Tibial artery (tissue), 4 donors: ENCODE results near the gene HUNK.

Source experiments
- DNase-seq, 2 donors: peaks; one replicate each; pipeline ENCODE4 v3.0.0-alpha.2; 2019
- H3K27ac ChIP-seq, 2 donors: fragments of 200-600 bp; sonication (generic) in 1 of 2; 1 replicate in 1 of 2; 2 replicates in 1 of 2; pipeline ENCODE4 v1.5.1; 2018 to 2019; ENCODE audit warnings: mild to moderate bottlenecking in 1 of 2
- H3K27me3 ChIP-seq, 2 donors: fragments of 200-600 bp; sonication (generic) in 1 of 2; one replicate each; pipeline versions ENCODE4 v1.5.1 to v1.6.0; 2016 to 2019
- H3K36me3 ChIP-seq, 3 donors: fragments of 200-600 bp; sonication (generic) in 2 of 3; one replicate each; pipeline ENCODE4 v1.5.1; 2016 to 2019; ENCODE audit warnings: mild to moderate bottlenecking in 2 of 3
- H3K4me1 ChIP-seq, 4 donors: fragments of 200-600 bp; sonication (generic) in 2 of 4; 1 replicate in 3 of 4; 2 replicates in 1 of 4; pipeline ENCODE4 v1.5.1; 2016 to 2019
- H3K4me3 ChIP-seq, 2 donors: fragments of 200-600 bp; sonication (generic) in 1 of 2; 1 replicate in 1 of 2; 2 replicates in 1 of 2; pipeline ENCODE4 v1.5.1; 2018 to 2019; ENCODE audit warnings: mild to moderate bottlenecking in 2 of 2
- H3K9me3 ChIP-seq, 3 donors: fragments of 200-600 bp; sonication (generic) in 1 of 3; one replicate each; pipeline ENCODE4 v1.5.1; 2016 to 2019
- intact Hi-C: fragments of 100-400 bp; cut with DNase I; formaldehyde crosslinking; loops from one replicate; pipeline ENCODE4 v1.15.0; 2023; ENCODE audit warnings: low total_unique reads
- TF ChIP-seq, protein P1 (sequence below), 2 experiments: fragments of 200-600 bp in 1 of 2; fragments of 450-650 bp in 1 of 2; IDR thresholded peaks; one replicate each; pipeline ENCODE4 v1.5.1; 2017 to 2019; ENCODE audit warnings: antibody characterized with exemption in 2 of 2, mild to moderate bottlenecking in 1 of 2, moderate library complexity in 1 of 2

Gene HUNK

DNA sequence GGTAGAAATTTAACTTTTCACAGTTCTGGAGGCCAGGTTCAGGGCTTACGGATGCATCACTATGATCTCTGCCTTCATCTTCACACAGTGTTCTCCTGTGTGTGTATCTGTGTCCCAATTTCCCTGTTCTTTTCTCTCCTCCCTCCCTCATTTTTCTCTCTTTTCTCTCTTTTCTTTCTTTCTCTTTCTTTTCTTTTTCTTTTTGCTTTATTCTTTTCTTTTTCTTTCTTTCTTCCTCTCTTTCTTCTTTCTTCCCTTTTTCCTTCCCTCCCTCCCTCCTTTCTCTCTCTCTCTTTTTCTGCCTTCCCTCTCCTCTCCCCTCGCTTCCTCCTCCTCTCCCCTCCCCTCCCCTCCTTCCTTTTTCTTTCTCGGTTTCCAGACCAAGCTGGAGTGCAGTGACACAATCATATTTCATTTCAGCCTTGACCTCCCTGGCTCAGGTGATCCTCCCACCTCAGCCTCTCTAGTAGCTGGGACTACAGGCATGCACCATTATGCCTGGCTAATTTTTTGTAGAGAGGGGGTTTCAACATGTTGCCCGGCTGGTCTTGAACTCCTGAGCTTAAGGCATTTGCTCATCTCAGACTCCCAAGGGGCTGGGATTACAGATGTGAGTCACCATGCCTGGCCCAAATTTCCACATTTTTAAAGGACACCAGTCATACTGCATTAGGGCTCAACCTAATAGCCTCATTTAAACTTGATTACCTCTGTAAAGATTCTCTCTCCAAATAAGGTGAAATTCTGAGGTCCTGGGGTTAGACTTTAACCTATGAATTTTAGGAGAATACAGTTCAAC is 115.9 kb downstream of the HUNK start:
- no peaks in the 10 kb centered on the region for H3K36me3 ChIP-seq
- peak in 1 of 2 donors; percentile 25 for DNase-seq
- intact Hi-C loops: no loop called here
- no peaks in the 10 kb centered on the region for H3K9me3 ChIP-seq
- H3K27me3 ChIP-seq: peaks cover 0 to 3% of the 10 kb centered on the region in 2 donors
- H3K4me1 ChIP-seq: no peaks in the 10 kb centered on the region
- TF ChIP-seq, protein P1, sequence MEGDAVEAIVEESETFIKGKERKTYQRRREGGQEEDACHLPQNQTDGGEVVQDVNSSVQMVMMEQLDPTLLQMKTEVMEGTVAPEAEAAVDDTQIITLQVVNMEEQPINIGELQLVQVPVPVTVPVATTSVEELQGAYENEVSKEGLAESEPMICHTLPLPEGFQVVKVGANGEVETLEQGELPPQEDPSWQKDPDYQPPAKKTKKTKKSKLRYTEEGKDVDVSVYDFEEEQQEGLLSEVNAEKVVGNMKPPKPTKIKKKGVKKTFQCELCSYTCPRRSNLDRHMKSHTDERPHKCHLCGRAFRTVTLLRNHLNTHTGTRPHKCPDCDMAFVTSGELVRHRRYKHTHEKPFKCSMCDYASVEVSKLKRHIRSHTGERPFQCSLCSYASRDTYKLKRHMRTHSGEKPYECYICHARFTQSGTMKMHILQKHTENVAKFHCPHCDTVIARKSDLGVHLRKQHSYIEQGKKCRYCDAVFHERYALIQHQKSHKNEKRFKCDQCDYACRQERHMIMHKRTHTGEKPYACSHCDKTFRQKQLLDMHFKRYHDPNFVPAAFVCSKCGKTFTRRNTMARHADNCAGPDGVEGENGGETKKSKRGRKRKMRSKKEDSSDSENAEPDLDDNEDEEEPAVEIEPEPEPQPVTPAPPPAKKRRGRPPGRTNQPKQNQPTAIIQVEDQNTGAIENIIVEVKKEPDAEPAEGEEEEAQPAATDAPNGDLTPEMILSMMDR (IDR thresholded peaks at IDR 0.05): no peak
- H3K4me3 ChIP-seq: no peak overlapping the region
- no peak overlapping the region for H3K27ac ChIP-seq

DNA sequence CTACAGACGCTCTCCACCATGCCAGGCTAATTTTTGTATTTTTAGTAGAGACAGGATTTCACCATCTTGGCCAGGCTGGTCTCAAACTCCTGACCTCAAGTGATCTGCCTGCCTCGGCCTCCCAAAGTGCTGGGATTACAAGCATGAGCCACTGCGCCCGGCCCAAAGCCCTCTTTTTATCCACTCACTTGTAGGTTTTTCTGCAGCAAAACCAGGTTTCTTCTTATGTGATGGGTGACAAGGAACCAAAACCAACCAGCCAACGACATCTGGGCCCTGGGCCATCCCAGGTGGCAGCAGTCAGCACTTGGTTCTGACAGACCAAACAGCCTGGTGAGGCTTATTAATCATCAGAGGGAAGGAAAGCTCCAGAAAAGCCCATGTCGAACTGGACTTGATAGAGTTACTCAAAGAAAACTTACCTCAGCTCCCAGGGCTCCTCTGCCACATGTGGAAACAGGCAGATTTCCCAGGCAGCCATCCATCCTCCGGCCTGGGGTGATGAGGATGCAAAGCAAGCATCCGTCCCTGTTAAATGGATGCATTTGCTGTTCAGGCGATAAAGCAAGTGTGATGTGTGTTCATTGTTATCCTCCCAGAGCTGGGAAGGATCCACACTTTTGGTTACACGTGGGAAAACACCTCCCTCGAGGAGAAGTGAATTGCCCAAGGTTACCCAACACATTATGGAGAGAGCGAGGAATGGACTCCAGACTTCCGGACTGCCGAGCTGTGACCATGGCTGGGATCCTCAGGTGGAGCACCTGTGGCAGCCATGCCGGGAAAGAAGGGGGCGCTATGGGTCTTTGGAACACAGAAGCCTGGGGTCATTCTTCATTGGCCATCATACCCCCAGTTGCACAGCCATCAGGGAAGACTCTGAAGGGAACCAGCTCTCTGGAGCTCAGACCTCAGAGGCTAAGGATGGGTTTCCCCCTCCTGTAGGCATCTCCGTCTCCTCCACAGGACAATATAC is 118.8 kb downstream of the HUNK start:
- Histone ChIP-seq H3K36me3 (no peaks in the 10 kb centered on the region), H3K27ac (no peak overlapping the region), H3K9me3 (no peaks in the 10 kb centered on the region), H3K27me3 (peaks cover 0 to 3% of the 10 kb centered on the region in 2 donors), H3K4me3 (no peak overlapping the region), H3K4me1 (no peaks in the 10 kb centered on the region)
- intact Hi-C loops: no loop called here
- no peak for DNase-seq
- TF ChIP-seq, protein P1 (IDR thresholded peaks at IDR 0.05): no peak

DNA sequence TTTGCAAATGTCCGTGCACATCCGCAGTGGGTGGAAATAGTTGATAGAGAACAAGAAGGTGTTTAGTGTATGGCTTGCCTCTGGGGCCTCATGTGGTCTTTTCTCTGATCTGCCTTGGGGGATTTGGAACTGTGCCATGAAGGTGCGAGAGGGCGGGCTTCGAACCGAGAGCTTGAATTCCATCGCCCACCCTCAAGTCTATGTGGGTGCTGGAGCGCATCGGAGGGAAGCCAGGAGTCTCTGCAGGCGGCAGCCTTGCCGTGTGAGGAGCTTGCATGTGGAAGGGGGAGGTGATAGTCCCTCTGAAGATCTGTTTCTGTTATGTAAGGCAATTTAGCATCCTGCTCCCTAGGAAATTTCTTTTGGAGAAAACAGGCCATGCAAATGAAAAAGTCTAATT is 119.6 kb downstream of the HUNK start:
- TF ChIP-seq, protein P1 (IDR thresholded peaks at IDR 0.05): no peak
- no peaks in the 10 kb centered on the region for H3K4me1 ChIP-seq
- intact Hi-C loops: no loop called here
- no peak overlapping the region for H3K27ac ChIP-seq
- H3K9me3 ChIP-seq: no peaks in the 10 kb centered on the region
- DNase-seq: no peak
- peaks cover 0 to 3% of the 10 kb centered on the region in 2 donors for H3K27me3 ChIP-seq
- H3K4me3 ChIP-seq: no peak overlapping the region
- H3K36me3 ChIP-seq: no peaks in the 10 kb centered on the region

DNA sequence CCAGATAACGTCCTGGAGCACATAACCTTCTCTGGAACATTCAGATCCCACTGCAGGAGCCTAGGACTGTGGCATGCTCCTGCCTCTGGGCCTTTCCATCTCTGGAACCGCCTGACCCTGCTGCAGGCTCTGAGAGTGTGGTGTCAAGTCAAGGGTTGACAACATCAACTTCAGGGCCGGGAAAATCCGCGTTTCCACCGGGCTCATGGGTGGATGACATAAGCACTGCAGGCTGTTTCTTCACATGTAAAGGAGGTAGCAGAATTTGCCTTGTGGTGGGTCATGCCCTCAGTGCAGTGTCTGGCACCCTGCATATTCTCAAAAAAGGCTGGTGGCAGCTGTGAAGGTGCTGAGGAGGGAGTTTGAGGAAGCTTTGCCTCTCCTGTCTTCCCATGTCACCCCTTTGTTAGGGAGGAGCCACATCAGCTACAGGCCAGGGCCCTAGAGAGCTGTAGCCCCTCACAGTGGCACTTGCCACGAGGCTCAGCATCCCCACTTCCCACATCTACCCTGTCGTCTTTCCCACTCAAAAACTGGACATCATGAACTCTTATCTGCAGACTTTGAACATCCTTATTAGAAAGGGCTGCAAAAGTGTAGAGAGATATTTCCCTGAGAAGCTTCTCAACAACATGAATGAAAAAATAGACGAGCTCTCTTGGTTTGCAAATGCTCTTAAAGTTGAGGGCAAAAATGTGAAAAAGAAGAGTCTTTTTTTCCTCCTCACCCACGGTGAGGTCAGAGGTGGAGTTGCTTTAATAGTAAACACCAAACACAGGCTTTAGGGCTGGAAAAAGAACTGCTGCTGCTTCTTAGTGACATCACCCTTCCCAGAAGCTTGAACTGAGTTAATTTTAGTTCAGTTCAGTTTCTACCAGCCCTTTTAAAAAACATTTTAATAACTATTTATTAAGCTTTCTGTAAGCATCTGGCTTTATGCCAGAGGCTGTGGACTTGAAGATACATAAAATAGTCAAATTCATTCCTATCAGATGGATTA is 121.3 kb downstream of the HUNK start:
- TF ChIP-seq, protein P1 (IDR thresholded peaks at IDR 0.05): no peak
- no peak for DNase-seq
- intact Hi-C loops: no loop called here

DNA sequence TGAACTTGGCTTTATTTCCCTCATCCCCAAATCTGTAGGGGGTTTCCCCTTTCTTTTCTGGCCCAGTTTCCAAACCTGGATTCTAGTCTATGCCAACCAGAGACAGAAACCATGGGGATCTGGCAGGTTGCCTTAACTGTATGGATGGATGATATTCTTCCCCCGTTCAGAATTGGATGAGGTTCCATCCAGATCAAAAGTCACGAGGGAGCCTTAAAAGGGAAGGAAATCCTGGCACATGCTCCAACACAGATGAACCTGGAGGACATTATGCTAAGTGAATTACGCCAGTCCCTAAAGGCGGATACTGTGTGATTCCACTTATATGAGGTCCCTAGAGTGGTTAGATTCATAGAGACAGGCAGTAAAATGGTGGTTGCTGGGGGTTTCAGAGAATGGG is 124.4 kb downstream of the HUNK start:
- intact Hi-C loops: no loop called here
- no peaks in the 10 kb centered on the region for H3K4me1 ChIP-seq
- no peaks in the 10 kb centered on the region for H3K27me3 ChIP-seq
- no peak overlapping the region for H3K27ac ChIP-seq
- no peak for DNase-seq
- no peak overlapping the region for H3K4me3 ChIP-seq
- H3K9me3 ChIP-seq: no peaks in the 10 kb centered on the region
- H3K36me3 ChIP-seq: no peaks in the 10 kb centered on the region
- TF ChIP-seq, protein P1 (IDR thresholded peaks at IDR 0.05): no peak

More for the DNA sequence above, 121.3 kb downstream of the HUNK start:
- no peak overlapping the region for H3K27ac ChIP-seq
- H3K4me1 ChIP-seq: no peaks in the 10 kb centered on the region
- H3K36me3 ChIP-seq: no peaks in the 10 kb centered on the region
- no peaks in the 10 kb centered on the region for H3K9me3 ChIP-seq
- no peak overlapping the region for H3K4me3 ChIP-seq
- H3K27me3 ChIP-seq: peaks cover 0 to 3% of the 10 kb centered on the region in 2 donors
